WERI-Rb-1 (cell line): ENCODE results near the gene EME2.

Experiments
- DNase-seq: peaks from one replicate; pipeline ENCODE4 v3.0.0-alpha.2; 2020
- H3K27ac ChIP-seq: fragments of 250-450 bp; sonication (Bioruptor Pico); 2 replicates; pipeline ENCODE4 v1.5.1; 2020; ENCODE audit warnings: mild to moderate bottlenecking, moderate library complexity
- H3K27me3 ChIP-seq: fragments of 250-450 bp; sonication (Bioruptor Pico); 2 replicates; pipeline ENCODE4 v1.5.1; 2021; ENCODE audit warnings: mild to moderate bottlenecking, low read depth, moderate library complexity; ENCODE audit not compliant: insufficient read depth, severe bottlenecking
- H3K36me3 ChIP-seq: fragments of 250-450 bp; sonication (Bioruptor Pico); 2 replicates; pipeline ENCODE4 v1.5.1; 2020; ENCODE audit warnings: mild to moderate bottlenecking, moderate library complexity
- H3K4me3 ChIP-seq: 2 replicates; pipeline ENCODE4 v1.5.1; 2011; ENCODE audit warnings: low read depth, mild to moderate bottlenecking, control low read depth, low read length
- H3K9me3 ChIP-seq: fragments of 250-450 bp; sonication (Bioruptor Pico); 2 replicates; pipeline ENCODE4 v1.5.1; 2021; ENCODE audit warnings: mild to moderate bottlenecking, moderate library complexity; ENCODE audit not compliant: severe bottlenecking
- CTCF ChIP-seq: IDR thresholded peaks from 2 replicates; pipeline ENCODE4 v1.5.1; 2011; ENCODE audit warnings: low read depth, mild to moderate bottlenecking, control low read depth, inconsistent platforms, low read length

EME2 gene

GRCh38 chr16:1769402-1770300, 3.0 kb upstream of the EME2 start:
- Histone ChIP-seq H3K4me3 (no peak overlapping the region), H3K9me3 (no peaks in the 10 kb centered on the region), H3K27me3 (no peaks in the 10 kb centered on the region), H3K27ac (no peak overlapping the region; the same call in 1 of the 2 replicates), H3K36me3 (peaks cover 69% of the 10 kb centered on the region)
- TF ChIP-seq CTCF = no peak
- no peak for DNase-seq

- DNase-seq = peak; percentile 55
- Histone ChIP-seq H3K27me3 (no peaks in the 10 kb centered on the region), H3K36me3 (peaks cover 66% of the 10 kb centered on the region), H3K27ac (peak overlapping the region; percentile 87), H3K4me3 (peak overlapping the region; percentile 77), H3K9me3 (no peaks in the 10 kb centered on the region)
- TF ChIP-seq CTCF = no peak
Measured at GRCh38 chr16:1770328-1771187, 2.1 kb upstream of the EME2 start.

- peak within 1 kb of the TSS; percentile 87 for H3K27ac ChIP-seq
- DNase-seq = peak; percentile 77
- peak within 1 kb of the TSS; percentile 77 for H3K4me3 ChIP-seq
- TF ChIP-seq CTCF = no peak
- H3K36me3 ChIP-seq = peaks cover 66% of the 10 kb centered on the region
- no peaks in the 10 kb centered on the region for H3K9me3 ChIP-seq
- no peaks in the 10 kb centered on the region for H3K27me3 ChIP-seq
Measured at GRCh38 chr16:1771188-1771863, 1.3 kb upstream of the EME2 start, which contains the start of gene NME3. NME3 (minus strand) TSS chr16:1771543; CDS start chr16:1771534, 9 bp downstream.

GRCh38 chr16:1771864-1772361, 697 bp upstream of the EME2 start:
- Histone ChIP-seq H3K9me3 (no peaks in the 10 kb centered on the region), H3K4me3 (peak overlapping the region; percentile 77), H3K36me3 (peaks cover 67% of the 10 kb centered on the region), H3K27me3 (no peaks in the 10 kb centered on the region), H3K27ac (peak overlapping the region; percentile 87)
- TF ChIP-seq CTCF = no peak
- DNase-seq = no peak

GRCh38 chr16:1772908-1773702, 495 bp downstream of the EME2 start, which contains the start of gene MRPS34:
MRPS34 (minus strand) TSS chr16:1773134; CDS start chr16:1773119, 15 bp downstream.
- Histone ChIP-seq H3K36me3 (peaks cover 67% of the 10 kb centered on the region), H3K9me3 (no peaks in the 10 kb centered on the region), H3K4me3 (peak within 1 kb of the TSS; percentile 77), H3K27ac (peak within 1 kb of the TSS; percentile 87), H3K27me3 (no peaks in the 10 kb centered on the region)
- TF ChIP-seq CTCF = peak; percentile 88
- peak; percentile 88 for DNase-seq
